ENCODE results near the gene LRCH1. TPM values are rescaled to one million over a fixed set of nuclear protein-coding genes. Genes with fewer than 3 reads are reported as not detected.

The LRCH1 gene
- total RNA-seq, 1 donor from 2014 or later = 3.4 TPM

DNA sequence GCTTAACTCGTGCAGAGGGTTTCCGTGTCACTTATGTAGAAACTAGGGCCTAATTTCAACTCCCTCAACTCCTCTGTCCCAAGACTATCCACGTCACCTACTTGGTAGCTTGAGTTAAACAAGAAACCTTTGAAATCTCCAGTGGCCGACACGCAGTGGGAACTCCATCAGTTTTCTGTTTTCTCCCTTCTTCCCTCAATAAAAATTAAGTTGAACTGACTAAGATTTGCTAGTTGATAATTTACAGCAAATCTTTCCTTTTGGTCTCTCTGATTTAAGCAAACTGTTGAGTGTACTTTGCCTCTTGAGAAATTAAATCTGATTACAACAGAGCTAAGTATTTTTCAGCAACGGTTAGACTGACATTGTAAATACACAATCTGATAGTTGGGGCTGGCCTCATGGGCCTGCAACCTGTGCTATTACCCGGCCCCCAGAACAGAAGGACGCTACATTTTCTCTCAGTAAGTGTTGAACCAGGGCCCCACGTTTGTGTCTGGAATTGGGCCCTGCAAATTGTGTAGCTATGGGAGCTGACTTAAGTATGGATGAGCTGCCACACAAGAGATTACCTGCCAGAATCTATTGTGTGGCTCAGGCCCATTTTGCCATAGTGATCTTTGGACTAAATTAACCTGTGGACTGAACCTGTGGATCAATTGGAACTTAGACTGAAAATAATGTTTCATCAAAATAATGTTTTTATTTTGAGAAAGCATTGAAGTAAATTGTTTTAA is 244.7 kb downstream of the LRCH1 start:
- FAIRE-seq (no peak), DNase-seq (ENCODE audit: low read depth) (no peak)
- TF ChIP-seq, protein P1, sequence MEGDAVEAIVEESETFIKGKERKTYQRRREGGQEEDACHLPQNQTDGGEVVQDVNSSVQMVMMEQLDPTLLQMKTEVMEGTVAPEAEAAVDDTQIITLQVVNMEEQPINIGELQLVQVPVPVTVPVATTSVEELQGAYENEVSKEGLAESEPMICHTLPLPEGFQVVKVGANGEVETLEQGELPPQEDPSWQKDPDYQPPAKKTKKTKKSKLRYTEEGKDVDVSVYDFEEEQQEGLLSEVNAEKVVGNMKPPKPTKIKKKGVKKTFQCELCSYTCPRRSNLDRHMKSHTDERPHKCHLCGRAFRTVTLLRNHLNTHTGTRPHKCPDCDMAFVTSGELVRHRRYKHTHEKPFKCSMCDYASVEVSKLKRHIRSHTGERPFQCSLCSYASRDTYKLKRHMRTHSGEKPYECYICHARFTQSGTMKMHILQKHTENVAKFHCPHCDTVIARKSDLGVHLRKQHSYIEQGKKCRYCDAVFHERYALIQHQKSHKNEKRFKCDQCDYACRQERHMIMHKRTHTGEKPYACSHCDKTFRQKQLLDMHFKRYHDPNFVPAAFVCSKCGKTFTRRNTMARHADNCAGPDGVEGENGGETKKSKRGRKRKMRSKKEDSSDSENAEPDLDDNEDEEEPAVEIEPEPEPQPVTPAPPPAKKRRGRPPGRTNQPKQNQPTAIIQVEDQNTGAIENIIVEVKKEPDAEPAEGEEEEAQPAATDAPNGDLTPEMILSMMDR (IDR thresholded peaks at IDR 0.05; ENCODE audit: insufficient read depth, low read length, severe bottlenecking) = no peak
- Histone ChIP-seq H3K27me3 (ENCODE audit: control insufficient read depth, insufficient read depth, low read length) (no peaks in the 10 kb centered on the region), H3K4me3 (ENCODE audit: low read depth, low read length) (peak overlapping the region; percentile 99), H3K36me3 (ENCODE audit: control insufficient read depth, insufficient read depth, low read length) (no peaks in the 10 kb centered on the region)

DNA sequence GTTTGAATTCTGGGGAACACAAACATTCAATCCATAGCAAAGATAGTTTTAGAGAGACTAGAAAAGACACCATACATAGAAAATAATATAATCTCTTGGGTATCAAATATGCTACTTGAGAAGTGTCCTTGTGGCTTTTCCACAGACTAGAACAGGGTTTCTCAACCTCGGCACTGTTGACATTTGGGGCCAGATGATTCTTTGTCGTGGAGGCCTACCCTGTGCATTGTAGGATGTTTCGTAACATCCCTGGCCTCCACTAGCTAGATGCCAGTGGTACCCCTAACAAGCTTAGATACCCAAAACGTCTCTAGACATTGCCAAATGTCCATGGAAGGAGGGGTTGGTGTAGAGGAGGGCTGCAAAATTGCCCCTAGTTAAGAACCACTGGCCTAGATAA is 246.2 kb downstream of the LRCH1 start:
- TF ChIP-seq, protein P1 (IDR thresholded peaks at IDR 0.05; ENCODE audit: insufficient read depth, low read length, severe bottlenecking) = no peak
- H3K27me3 ChIP-seq (ENCODE audit: control insufficient read depth, insufficient read depth, low read length) = no peaks in the 10 kb centered on the region
- H3K4me3 ChIP-seq (ENCODE audit: low read depth, low read length) = no peak overlapping the region
- DNase-seq (ENCODE audit: low read depth) = no peak
- no peak for FAIRE-seq
- no peaks in the 10 kb centered on the region for H3K36me3 ChIP-seq (ENCODE audit: control insufficient read depth, insufficient read depth, low read length)

DNA sequence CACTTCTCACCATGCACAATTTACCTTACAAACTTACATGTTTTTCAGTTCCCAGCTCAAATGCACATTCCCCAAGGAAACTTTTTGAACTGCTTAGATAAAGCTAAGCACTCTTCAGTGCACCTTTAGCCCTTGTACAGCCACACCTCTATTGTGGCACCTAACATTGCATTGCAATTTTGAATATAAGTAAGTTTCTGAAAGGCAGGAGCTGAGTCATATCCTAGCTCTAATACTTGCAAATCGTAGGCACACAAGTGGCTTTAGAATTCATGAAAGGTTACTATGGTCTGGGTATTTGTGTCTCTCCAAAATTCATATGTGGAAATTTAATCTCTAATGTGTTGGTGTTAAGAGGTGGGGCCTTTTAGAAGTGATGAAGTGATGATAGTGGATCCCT is 248.9 kb downstream of the LRCH1 start:
- DNase-seq (ENCODE audit: low read depth) (peak; percentile 51), FAIRE-seq (no peak)
- TF ChIP-seq, protein P1 (IDR thresholded peaks at IDR 0.05; ENCODE audit: insufficient read depth, low read length, severe bottlenecking) = no peak
- Histone ChIP-seq H3K4me3 (ENCODE audit: low read depth, low read length) (no peak overlapping the region), H3K36me3 (ENCODE audit: control insufficient read depth, insufficient read depth, low read length) (no peaks in the 10 kb centered on the region), H3K27me3 (ENCODE audit: control insufficient read depth, insufficient read depth, low read length) (no peaks in the 10 kb centered on the region)

Other genes with a start within 250 kb of the LRCH1 start
- gene RUBCNL, start 165.9 kb upstream of the LRCH1 start, total RNA-seq = under 0.01 TPM in 1 of 2 replicates, not detected in the other
- 36.7 and 42.4 TPM in 2 replicates for gene ESD, start 244.0 kb downstream of the LRCH1 start, total RNA-seq

All from bronchial epithelial cell (primary cell).